GM12801 (cell line): ENCODE results near the gene RICTOR.

ENCODE experiments used
- TF ChIP-seq, protein P1 (sequence below): IDR thresholded peaks from one replicate; pipeline ENCODE4 v1.5.1; 2011; ENCODE audit warnings: control low read depth; ENCODE audit not compliant: insufficient read length; ENCODE audit errors: extremely low read depth

Gene RICTOR

DNA sequence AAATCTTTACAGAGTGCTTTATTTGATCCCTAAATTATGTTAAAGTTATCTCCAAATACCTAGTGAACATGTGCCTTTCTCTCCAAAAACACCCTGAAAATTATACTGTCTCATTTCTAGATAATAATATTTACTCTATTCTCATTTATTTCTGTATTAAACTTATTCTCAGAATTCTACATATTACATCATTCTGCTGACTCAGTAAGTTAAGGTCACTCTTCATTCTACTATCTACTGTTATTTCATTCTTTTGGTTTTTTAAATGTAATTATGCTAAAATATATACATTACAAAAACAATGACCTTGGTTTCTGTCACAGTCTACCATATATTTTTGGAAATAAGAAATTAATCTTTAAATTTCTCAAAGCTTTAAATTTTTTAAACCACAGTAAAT is 96.2 kb downstream of the RICTOR start:
- TF ChIP-seq, protein P1, sequence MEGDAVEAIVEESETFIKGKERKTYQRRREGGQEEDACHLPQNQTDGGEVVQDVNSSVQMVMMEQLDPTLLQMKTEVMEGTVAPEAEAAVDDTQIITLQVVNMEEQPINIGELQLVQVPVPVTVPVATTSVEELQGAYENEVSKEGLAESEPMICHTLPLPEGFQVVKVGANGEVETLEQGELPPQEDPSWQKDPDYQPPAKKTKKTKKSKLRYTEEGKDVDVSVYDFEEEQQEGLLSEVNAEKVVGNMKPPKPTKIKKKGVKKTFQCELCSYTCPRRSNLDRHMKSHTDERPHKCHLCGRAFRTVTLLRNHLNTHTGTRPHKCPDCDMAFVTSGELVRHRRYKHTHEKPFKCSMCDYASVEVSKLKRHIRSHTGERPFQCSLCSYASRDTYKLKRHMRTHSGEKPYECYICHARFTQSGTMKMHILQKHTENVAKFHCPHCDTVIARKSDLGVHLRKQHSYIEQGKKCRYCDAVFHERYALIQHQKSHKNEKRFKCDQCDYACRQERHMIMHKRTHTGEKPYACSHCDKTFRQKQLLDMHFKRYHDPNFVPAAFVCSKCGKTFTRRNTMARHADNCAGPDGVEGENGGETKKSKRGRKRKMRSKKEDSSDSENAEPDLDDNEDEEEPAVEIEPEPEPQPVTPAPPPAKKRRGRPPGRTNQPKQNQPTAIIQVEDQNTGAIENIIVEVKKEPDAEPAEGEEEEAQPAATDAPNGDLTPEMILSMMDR = no peak

DNA sequence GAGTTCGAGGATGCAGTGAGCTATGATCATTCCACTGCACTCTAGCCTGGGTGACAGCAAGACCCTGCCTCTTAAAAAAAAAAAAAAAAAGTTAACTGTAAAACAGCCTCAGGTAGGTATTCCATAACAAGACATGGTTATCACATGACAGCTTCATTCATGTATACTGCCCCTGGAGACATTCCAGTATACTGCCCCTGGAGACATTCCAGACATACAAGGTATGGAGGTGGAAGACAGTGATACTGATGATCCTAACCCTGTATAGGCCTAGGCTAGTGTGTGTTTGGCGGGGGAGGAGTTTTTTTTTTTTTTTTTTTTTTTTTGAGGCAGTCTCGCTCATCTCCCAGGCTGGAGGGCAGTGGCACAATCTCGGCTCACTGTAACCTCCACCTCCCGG is 105.5 kb downstream of the RICTOR start:
- TF ChIP-seq, protein P1 = no peak

DNA sequence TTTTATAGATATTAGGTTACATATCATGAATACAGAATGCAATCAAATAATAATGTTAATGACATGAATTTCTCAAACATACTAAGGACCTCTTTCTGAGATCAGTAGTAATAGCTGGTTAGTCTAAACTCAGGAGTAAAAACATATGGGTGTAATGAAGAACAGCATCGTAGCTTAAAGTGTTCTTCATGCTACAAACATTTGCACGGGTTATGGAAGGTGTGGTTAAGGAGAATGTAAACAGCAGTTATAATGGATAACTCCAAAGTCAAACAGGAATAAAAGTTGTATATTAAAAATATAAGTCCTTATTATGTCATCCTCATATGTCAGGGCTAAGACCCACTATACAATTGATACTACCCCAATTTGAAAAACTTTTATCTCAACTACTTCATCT is 112.5 kb downstream of the RICTOR start:
- TF ChIP-seq, protein P1 = no peak

DNA sequence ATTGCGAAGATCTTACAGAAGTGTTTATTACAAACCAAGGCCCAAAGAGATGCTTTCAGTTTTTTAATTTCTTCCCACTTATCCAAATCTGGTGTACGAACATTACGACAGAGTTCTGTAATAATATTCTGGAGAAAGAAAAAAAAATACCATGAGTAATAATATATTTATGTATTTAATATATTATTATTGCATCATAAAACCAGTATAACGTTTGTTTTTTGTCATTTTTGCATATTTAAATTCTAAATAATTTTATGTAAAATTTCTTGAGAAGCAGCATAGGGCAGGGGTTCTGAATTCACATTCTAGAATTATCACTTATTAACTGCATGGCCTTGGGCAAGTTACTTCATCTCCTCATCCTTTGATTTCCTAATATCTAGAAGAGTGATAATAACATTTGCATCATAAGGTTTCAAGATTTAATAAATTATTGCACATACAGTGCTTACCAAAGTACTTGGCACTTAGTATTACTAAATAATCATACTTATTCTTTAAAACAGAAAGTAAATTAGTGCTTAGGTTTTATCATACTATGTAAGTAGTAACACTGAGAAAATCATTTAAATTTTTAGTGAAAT is 120.7 kb downstream of the RICTOR start:
- TF ChIP-seq, protein P1 = no peak

DNA sequence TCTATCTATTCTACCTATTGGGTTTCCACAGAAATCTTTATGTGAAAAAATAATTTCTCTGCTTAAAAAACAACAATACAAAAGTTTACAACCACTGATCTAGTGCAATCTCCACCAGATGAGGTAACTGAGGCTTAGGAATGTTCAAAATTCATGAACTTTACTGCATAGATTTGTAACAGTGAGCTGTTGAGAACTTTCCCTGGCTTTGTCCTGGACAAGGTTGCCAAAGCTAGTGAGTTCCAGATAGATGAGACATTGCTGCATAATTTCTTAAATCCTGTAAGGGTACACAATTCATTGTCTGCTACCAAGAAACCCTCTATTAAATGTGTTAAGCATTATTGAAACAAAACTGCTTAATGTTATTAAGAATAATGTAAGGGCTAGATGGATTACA is 125.7 kb downstream of the RICTOR start:
- TF ChIP-seq, protein P1 = no peak

DNA sequence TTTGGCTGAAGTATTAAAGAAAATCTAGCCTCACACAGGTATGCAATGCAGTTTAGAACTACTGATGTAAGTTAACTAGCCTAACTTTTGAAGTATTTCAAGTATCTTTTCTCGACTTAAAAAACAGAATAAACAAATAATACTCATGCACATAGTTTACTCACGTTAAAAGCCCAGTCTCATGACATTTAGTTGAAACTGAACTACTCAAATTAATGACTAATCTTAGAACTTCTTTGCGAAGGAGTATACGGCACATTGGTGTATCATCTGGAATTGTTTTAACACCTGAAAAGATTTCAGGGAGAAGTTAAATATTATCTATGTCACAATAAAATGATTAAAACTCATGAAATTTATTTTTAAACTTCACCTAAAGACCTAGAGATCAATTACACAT is 129.9 kb downstream of the RICTOR start:
- TF ChIP-seq, protein P1 = no peak

DNA sequence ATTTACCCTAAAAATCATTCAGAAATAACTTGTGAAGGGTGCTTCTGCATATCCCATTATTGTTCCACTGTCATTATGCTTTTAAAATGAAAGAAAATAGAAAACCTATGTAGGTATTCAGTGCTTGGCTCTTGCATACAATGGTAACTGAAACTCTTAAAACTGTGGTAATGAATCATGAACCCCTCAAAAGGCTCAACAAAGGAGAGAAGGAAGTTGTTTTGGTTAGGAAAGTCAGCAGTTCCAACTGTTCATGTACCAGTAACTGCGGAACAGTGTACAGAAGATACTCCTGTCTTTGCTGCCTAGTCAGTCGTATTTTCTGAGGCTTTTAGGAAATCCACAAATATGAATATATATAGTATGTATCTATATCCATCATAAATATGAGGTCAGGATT is 132.3 kb downstream of the RICTOR start:
- TF ChIP-seq, protein P1 = no peak

DNA sequence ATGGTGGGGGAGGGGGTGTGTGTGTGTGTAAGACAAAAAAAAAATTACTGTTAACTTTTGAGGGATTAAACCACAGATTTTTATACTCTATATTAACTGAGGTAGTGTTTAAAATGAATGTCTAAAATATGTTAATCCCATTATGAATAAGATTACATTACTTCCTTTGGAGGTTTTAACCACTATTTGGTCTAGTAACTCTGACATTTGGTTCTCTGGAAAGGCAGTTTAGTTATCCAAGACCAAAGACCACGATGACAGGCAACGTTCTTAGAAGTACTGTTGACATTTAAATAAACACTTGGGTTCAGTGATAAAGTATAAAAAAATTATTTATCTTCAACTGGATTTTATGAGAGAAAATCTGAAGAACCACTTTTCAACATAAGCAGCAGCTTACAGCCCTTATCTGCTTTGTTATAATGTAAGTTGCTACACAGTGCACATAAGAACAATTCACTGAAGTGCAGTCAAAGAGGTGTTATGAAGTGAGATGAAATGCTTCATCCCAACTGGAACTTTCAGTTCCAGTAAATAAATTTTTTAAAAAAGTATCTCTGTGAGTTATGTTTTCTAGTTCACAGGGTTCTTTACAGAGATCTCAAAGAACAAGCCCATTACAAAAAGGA is 133.9 kb downstream of the RICTOR start:
- TF ChIP-seq, protein P1 = no peak
